IMR-90 (cell line): Measurements from ENCODE around the gene HENMT1. TPM values are rescaled to one million over a fixed set of nuclear protein-coding genes. Genes with fewer than 3 reads are reported as not detected.

Experiments
- ATAC-seq: fragments of 200-7000 bp; cut with Tn5 transposase; 2 replicates; pipeline ENCODE4 v1.9.1; 2020; ENCODE audit warnings: low read depth, mild to moderate bottlenecking, moderate library complexity
- BruUV-seq: library from RNA; stranded (reverse); fragments of 400-500 nt; replicated peaks from 2 replicates; lab custom pipeline; 2021; lab: Mats Ljungman, UMichigan
- CTCF ChIA-PET: fragments of 300-600 bp; formaldehyde crosslinking; extraction: SDS; loops from one replicate; lab custom pipeline; 2021; ENCODE audit warnings: antibody characterized with exemption; lab: Yijun Ruan, JAX
- POLR2A ChIA-PET: fragments of 300-600 bp; sonication (Branson Sonifier 250); formaldehyde crosslinking; loops from one replicate; lab custom pipeline; 2022; ENCODE audit warnings: antibody characterized with exemption; ENCODE audit not compliant: unreplicated experiment; lab: Charles Lee
- DNase-seq: peaks from one replicate; pipeline ENCODE4 v3.0.0; 2013
- H2AFZ ChIP-seq: replicated peaks from 2 replicates; pipeline ENCODE3; 2013; ENCODE audit warnings: low read length, mild to moderate bottlenecking; ENCODE audit not compliant: poor library complexity
- H2AK5ac ChIP-seq: 2 replicates; pipeline ENCODE4 v1.6.1; 2013; ENCODE audit warnings: low read depth, low read length, inconsistent platforms
- H2AK9ac ChIP-seq: replicated peaks from 2 replicates; pipeline ENCODE3; 2013; ENCODE audit warnings: mild to moderate bottlenecking, low read depth, low read length, moderate library complexity; ENCODE audit not compliant: poor library complexity
- H2BK120ac ChIP-seq: 2 replicates; pipeline ENCODE4 v1.6.1; 2013; ENCODE audit warnings: low read depth, low read length, inconsistent platforms
- H2BK15ac ChIP-seq: 3 replicates; pipeline ENCODE4 v1.6.1; 2013; ENCODE audit warnings: low read depth, low read length, inconsistent platforms
- H2BK20ac ChIP-seq: 2 replicates; pipeline ENCODE4 v1.6.1; 2013; ENCODE audit warnings: low read depth, mild to moderate bottlenecking, inconsistent platforms, low read length, moderate library complexity
- H2BK5ac ChIP-seq: 2 replicates; pipeline ENCODE4 v1.6.1; 2013; ENCODE audit warnings: mild to moderate bottlenecking, low read depth, low read length, inconsistent platforms; ENCODE audit not compliant: poor library complexity, severe bottlenecking
- H3K14ac ChIP-seq: replicated peaks from 2 replicates; pipeline ENCODE4 v1.6.1; 2013; ENCODE audit warnings: low read depth, low read length, inconsistent platforms
- H3K18ac ChIP-seq: 2 replicates; pipeline ENCODE4 v1.6.1; 2013; ENCODE audit warnings: low read depth, low read length, control low read depth
- H3K23ac ChIP-seq: 2 replicates; pipeline ENCODE4 v1.6.1; 2013; ENCODE audit warnings: low read depth, low read length, inconsistent platforms
- H3K27ac ChIP-seq: 2 replicates; pipeline ENCODE4 v1.5.1; 2013; ENCODE audit warnings: mild to moderate bottlenecking, control low read depth, low read length; ENCODE audit not compliant: insufficient read depth
- H3K27me3 ChIP-seq: 2 replicates; pipeline ENCODE4 v1.6.1; 2013; ENCODE audit warnings: low read length; ENCODE audit not compliant: control insufficient read depth, insufficient read depth
- H3K36me3 ChIP-seq: 2 replicates; pipeline ENCODE4 v1.6.1; 2013; ENCODE audit warnings: low read length, mixed read lengths; ENCODE audit not compliant: control insufficient read depth, insufficient read depth
- H3K4ac ChIP-seq: 2 replicates; pipeline ENCODE4 v1.6.1; 2013; ENCODE audit warnings: low read depth, low read length, inconsistent platforms
- H3K4me1 ChIP-seq: 2 replicates; pipeline ENCODE4 v1.6.1; 2013; ENCODE audit warnings: low read length, mixed read lengths; ENCODE audit not compliant: control insufficient read depth, insufficient read depth
- H3K4me2 ChIP-seq: 2 replicates; pipeline ENCODE4 v1.6.1; 2013; ENCODE audit warnings: low read depth, mild to moderate bottlenecking, control low read depth, low read length, moderate library complexity
- H3K4me3 ChIP-seq: 2 replicates; pipeline ENCODE4 v1.5.1; 2013; ENCODE audit warnings: low read depth, mild to moderate bottlenecking, control low read depth, low read length, moderate library complexity; ENCODE audit not compliant: insufficient read depth
- H3K56ac ChIP-seq: 2 replicates; pipeline ENCODE4 v1.6.1; 2013; ENCODE audit warnings: low read length, inconsistent platforms; ENCODE audit not compliant: insufficient read depth; ENCODE audit errors: extremely low read depth
- H3K79me1 ChIP-seq, 2 experiments: 2 replicates each; pipeline ENCODE4 v1.6.1; 2013; ENCODE audit warnings: low read length in 2 of 2, inconsistent platforms in 1 of 2, low read depth in 1 of 2
- H3K9ac ChIP-seq: 2 replicates; pipeline ENCODE4 v1.6.1; 2013; ENCODE audit warnings: low read depth, low read length, control low read depth
- H3K9me1 ChIP-seq: 2 replicates; pipeline ENCODE4 v1.6.1; 2013; ENCODE audit warnings: low read length, inconsistent platforms; ENCODE audit not compliant: insufficient read depth
- H3K9me3 ChIP-seq: 2 replicates; pipeline ENCODE4 v1.6.1; 2013; ENCODE audit warnings: low read length; ENCODE audit not compliant: control insufficient read depth, insufficient read depth
- H4K20me1 ChIP-seq: 2 replicates; pipeline ENCODE4 v1.6.1; 2013; ENCODE audit warnings: low read length, inconsistent platforms; ENCODE audit not compliant: insufficient read depth
- H4K5ac ChIP-seq: 2 replicates; pipeline ENCODE4 v1.6.1; 2013; ENCODE audit warnings: mild to moderate bottlenecking, low read depth, low read length, control low read depth
- H4K8ac ChIP-seq, 2 experiments: 2 replicates each; pipeline ENCODE4 v1.6.1; 2013; ENCODE audit warnings: low read depth in 2 of 2, low read length in 2 of 2, control low read depth in 1 of 2, inconsistent platforms in 1 of 2
- H4K91ac ChIP-seq: 2 replicates; pipeline ENCODE4 v1.6.1; 2013; ENCODE audit warnings: low read depth, low read length, inconsistent platforms; ENCODE audit not compliant: insufficient read depth
- BHLHE40 ChIP-seq: fragments of 150-350 bp; IDR thresholded peaks from 2 replicates; pipeline ENCODE4 v1.6.1; 2016; ENCODE audit warnings: mild to moderate bottlenecking, low read depth, low read length
- CEBPB ChIP-seq: IDR thresholded peaks from 2 replicates; pipeline ENCODE4 v1.6.1; 2012; ENCODE audit warnings: low read depth, low read length, improper control_type of control experiment
- CHD1 ChIP-seq: IDR thresholded peaks from 2 replicates; pipeline ENCODE4 v1.6.1; 2012; ENCODE audit warnings: low read depth, low read length, improper control_type of control experiment
- FOS ChIP-seq: fragments of 150-350 bp; IDR thresholded peaks from 2 replicates; pipeline ENCODE4 v1.6.1; 2016; ENCODE audit warnings: low read depth, low read length
- MAFK ChIP-seq: IDR thresholded peaks from 2 replicates; pipeline ENCODE4 v1.6.1; 2012; ENCODE audit warnings: low read depth, low read length, improper control_type of control experiment
- MAZ ChIP-seq: IDR thresholded peaks from 2 replicates; pipeline ENCODE4 v1.6.1; 2012; ENCODE audit warnings: low read depth, mild to moderate bottlenecking, low read length, improper control_type of control experiment, moderate library complexity, borderline replicate concordance
- MXI1 ChIP-seq: IDR thresholded peaks from 2 replicates; pipeline ENCODE4 v1.6.1; 2012; ENCODE audit warnings: low read depth, mild to moderate bottlenecking, low read length, moderate library complexity, borderline replicate concordance
- NFE2L2 ChIP-seq: fragments of 150-350 bp; IDR thresholded peaks from 2 replicates; pipeline ENCODE4 v1.6.1; 2016; ENCODE audit warnings: low read depth, mild to moderate bottlenecking, low read length
- POLR2A ChIP-seq: IDR thresholded peaks from 2 replicates; pipeline ENCODE4 v1.6.1; 2012; ENCODE audit warnings: mild to moderate bottlenecking, low read depth, low read length
- RAD21 ChIP-seq: IDR thresholded peaks from 2 replicates; pipeline ENCODE4 v1.6.1; 2012; ENCODE audit warnings: low read length, improper control_type of control experiment
- RCOR1 ChIP-seq: IDR thresholded peaks from 2 replicates; pipeline ENCODE4 v1.6.1; 2012; ENCODE audit warnings: mild to moderate bottlenecking, low read length, improper control_type of control experiment; ENCODE audit not compliant: insufficient replicate concordance
- RFX5 ChIP-seq: IDR thresholded peaks from 2 replicates; pipeline ENCODE4 v1.8.0; 2012; ENCODE audit warnings: low read depth, mild to moderate bottlenecking, low read length, moderate library complexity
- SMC3 ChIP-seq: fragments of 150-350 bp; IDR thresholded peaks from 2 replicates; pipeline ENCODE4 v1.6.1; 2016; ENCODE audit warnings: low read depth, mild to moderate bottlenecking, antibody characterized with exemption, low read length, moderate library complexity
- WGBS, 2 experiments: methylation state at CpG; one replicate each; pipeline versions ENCODE4 v1.1.5 to v1.1.7; 2013; ENCODE audit warnings: missing lambda C conversion rate in 2 of 2; ENCODE audit not compliant: insufficient read length in 1 of 2; ENCODE audit errors: extremely low coverage in 2 of 2; 5-methylcytosine and 5-hydroxymethylcytosine counted together
- dilution Hi-C: fragments of 300-500 bp; cut with HindIII; formaldehyde crosslinking; loops from one replicate; pipeline ENCODE4 v1.14.3; 2018; ENCODE audit warnings: low sequenced_read_pairs; ENCODE audit not compliant: unreplicated experiment
- in situ Hi-C: fragments of 300-500 bp; cut with MboI; formaldehyde crosslinking; loops from 3 replicates; pipeline ENCODE4 v1.14.3; 2019; ENCODE audit warnings: low sequenced_read_pairs, inconsistent platforms, mixed read lengths
- intact Hi-C: fragments of 100-400 bp; cut with micrococcal nuclease; formaldehyde crosslinking; loops from 2 replicates; pipeline ENCODE4 v1.10.0; 2022
- polyA plus RNA-seq, 3 experiments: library from polyadenylated mRNA; depleted of rRNA; stranded (reverse); fragments of >200 nt; gene quantifications; 2 replicates each; pipeline ENCODE4 v1.2.3, GENCODE V29; 2012; ENCODE audit warnings: low replicate concordance in 1 of 3
- total RNA-seq: library from RNA; depleted of rRNA; stranded (reverse); fragments of >200 nt; gene quantifications from 2 replicates; pipeline ENCODE4 v1.2.3, GENCODE V29; 2012
- TF ChIP-seq, protein P1 (sequence below): fragments of 150-350 bp; IDR thresholded peaks from 2 replicates; pipeline ENCODE4 v1.6.1; 2017; ENCODE audit warnings: mild to moderate bottlenecking, antibody characterized with exemption, low read length, low read depth
- TF ChIP-seq, protein P2 (sequence below): conservative IDR thresholded peaks from 2 replicates; pipeline ENCODE4 v1.5.1; 2012; ENCODE audit warnings: mild to moderate bottlenecking, low read depth, low read length, improper control_type of control experiment

The HENMT1 gene
- total and polyA plus RNA-seq, 2 of the 4 experiments (the other 2 are of a cell fraction), result 0.54 to 0.67 TPM

DNA sequence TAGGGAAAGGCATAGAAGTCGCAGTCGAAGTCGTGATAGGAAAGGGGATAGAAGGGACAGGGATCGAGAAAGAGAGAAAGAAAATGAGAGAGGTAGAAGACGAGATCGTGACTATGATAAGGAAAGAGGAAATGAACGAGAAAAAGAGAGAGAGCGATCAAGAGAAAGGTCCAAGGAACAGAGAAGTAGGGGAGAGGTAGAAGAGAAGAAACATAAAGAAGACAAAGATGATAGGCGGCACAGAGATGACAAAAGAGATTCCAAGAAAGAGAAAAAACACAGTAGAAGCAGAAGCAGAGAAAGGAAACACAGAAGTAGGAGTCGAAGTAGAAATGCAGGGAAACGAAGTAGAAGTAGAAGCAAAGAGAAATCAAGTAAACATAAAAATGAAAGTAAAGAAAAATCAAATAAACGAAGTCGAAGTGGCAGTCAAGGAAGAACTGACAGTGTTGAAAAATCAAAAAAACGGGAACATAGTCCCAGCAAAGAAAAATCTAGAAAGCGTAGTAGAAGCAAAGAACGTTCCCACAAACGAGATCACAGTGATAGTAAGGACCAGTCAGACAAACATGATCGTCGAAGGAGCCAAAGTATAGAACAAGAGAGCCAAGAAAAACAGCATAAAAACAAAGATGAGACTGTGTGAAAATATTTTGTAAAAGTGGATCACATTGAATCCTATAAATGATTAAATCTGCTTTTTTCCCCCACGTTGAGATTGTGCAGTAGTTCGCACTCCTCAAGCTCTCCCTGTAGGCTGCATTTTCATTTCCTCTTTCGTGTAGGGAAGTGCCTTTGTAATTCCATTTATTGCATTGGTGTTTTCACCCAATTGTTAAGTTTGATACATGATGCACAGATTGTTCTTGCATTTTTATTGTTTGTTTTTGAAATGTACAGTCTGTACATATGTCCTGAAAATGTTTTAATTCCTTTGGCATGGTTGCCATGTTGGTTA, 38.8 kb upstream of the HENMT1 start:
- H3K9me3 ChIP-seq, result no peaks in the 10 kb centered on the region
- H2AK9ac ChIP-seq, result no peak overlapping the region
- H4K20me1 ChIP-seq, result peaks cover 8% of the 10 kb centered on the region
- H3K9me1 ChIP-seq, result peaks cover 4% of the 10 kb centered on the region; the same call in 1 of the 2 replicates
- no peak overlapping the region for H3K9ac ChIP-seq
- H2AK5ac ChIP-seq, result no peak overlapping the region
- CTCF ChIA-PET, result no interaction called here
- ATAC-seq, result no peak
- no peak overlapping the region for H2BK120ac ChIP-seq
- DNase-seq, result no peak
- H3K4me3 ChIP-seq, result no peak overlapping the region
- H3K27ac ChIP-seq, result no peak overlapping the region
- H3K79me1 ChIP-seq, result peaks cover 11 to 23% of the 10 kb centered on the region in 2 experiments
- H3K4me2 ChIP-seq, result no peak overlapping the region
- no peak overlapping the region for H2BK15ac ChIP-seq
- H3K14ac ChIP-seq, result no peak overlapping the region
- no peak overlapping the region for H3K4ac ChIP-seq
- H4K5ac ChIP-seq, result no peak overlapping the region
- H4K91ac ChIP-seq, result no peak overlapping the region
- peaks cover 28% of the 10 kb centered on the region for H3K36me3 ChIP-seq
- intact Hi-C loops, result loop anchor here (10.0 kb wide), 1 partner anchor 105 kb away; no protein-coding TSS in a partner anchor
- H2BK20ac ChIP-seq, result no peak overlapping the region
- BruUV-seq, result TSS peak; percentile 73
- dilution Hi-C loops, result no loop called here
- in situ Hi-C loops, result loop anchor here (10.0 kb wide), 1 partner anchor 195 kb away; no protein-coding TSS in a partner anchor
- WGBS, 2 experiments, result 90 to 100% methylated on average over 4 to 11 of the region's 22 CpGs
- no peak overlapping the region for H4K8ac ChIP-seq
- H2AFZ ChIP-seq, result no peak overlapping the region
- no peak overlapping the region for H3K18ac ChIP-seq
- H2BK5ac ChIP-seq, result no peak overlapping the region
- H3K27me3 ChIP-seq, result no peaks in the 10 kb centered on the region
- H3K23ac ChIP-seq, result no peak overlapping the region
- H3K56ac ChIP-seq, result no peak overlapping the region
- peaks cover 3% of the 10 kb centered on the region; the same call in 1 of the 2 replicates for H3K4me1 ChIP-seq
- POLR2A ChIA-PET, result no interaction called here
- TF ChIP-seq MAFK (no peak), RCOR1 (no peak), CHD1 (no peak), POLR2A (no peak), RAD21 (no peak), MXI1 (no peak), NFE2L2 (no peak), MAZ (no peak), FOS (no peak), RFX5 (no peak), SMC3 (no peak), BHLHE40 (no peak), CEBPB (no peak)
- TF ChIP-seq, protein P1, sequence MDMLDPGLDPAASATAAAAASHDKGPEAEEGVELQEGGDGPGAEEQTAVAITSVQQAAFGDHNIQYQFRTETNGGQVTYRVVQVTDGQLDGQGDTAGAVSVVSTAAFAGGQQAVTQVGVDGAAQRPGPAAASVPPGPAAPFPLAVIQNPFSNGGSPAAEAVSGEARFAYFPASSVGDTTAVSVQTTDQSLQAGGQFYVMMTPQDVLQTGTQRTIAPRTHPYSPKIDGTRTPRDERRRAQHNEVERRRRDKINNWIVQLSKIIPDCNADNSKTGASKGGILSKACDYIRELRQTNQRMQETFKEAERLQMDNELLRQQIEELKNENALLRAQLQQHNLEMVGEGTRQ, result no peak
- TF ChIP-seq, protein P2, sequence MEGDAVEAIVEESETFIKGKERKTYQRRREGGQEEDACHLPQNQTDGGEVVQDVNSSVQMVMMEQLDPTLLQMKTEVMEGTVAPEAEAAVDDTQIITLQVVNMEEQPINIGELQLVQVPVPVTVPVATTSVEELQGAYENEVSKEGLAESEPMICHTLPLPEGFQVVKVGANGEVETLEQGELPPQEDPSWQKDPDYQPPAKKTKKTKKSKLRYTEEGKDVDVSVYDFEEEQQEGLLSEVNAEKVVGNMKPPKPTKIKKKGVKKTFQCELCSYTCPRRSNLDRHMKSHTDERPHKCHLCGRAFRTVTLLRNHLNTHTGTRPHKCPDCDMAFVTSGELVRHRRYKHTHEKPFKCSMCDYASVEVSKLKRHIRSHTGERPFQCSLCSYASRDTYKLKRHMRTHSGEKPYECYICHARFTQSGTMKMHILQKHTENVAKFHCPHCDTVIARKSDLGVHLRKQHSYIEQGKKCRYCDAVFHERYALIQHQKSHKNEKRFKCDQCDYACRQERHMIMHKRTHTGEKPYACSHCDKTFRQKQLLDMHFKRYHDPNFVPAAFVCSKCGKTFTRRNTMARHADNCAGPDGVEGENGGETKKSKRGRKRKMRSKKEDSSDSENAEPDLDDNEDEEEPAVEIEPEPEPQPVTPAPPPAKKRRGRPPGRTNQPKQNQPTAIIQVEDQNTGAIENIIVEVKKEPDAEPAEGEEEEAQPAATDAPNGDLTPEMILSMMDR, result no peak
